ENCODE data around the gene KCNMA1. TPM values are rescaled to one million over a fixed set of nuclear protein-coding genes. Genes with fewer than 3 reads are reported as not detected.

KCNMA1 gene
- total RNA-seq, 2 donors from 2014 or later = 5.9 to 9.3 TPM

GRCh38 chr10:76829724-76830123, 807.9 kb downstream of the KCNMA1 start:
- TF ChIP-seq CTCF (IDR thresholded peaks at IDR 0.05) = no peak
- no peak for TF ChIP-seq POLR2A (IDR thresholded peaks at IDR 0.05)
- H3K4me3 ChIP-seq = no peak overlapping the region
- DNase-seq (no peak), ATAC-seq (no peak)
- no peaks in the 10 kb centered on the region for H3K27me3 ChIP-seq
- no peak overlapping the region for H3K27ac ChIP-seq
- intact Hi-C loops (cut with DNase I) = no loop called here
- no peaks in the 10 kb centered on the region for H3K36me3 ChIP-seq (replicated peaks in 1 of 2; ENCODE audit: insufficient read depth in 1 of 2, low read depth in 2 of 2)
- 64 to 87% methylated on average over 2 of the region's 2 CpGs for WGBS, 2 donors
- no peaks in the 10 kb centered on the region for H3K9me3 ChIP-seq
- no peaks in the 10 kb centered on the region for H3K4me1 ChIP-seq

Small RNAs within 50 kb of the gene (small RNA-seq; reads per million reads assigned to genes)
- gene ATP5MC1P8 (not detected), gene COX6CP15 (not detected), gene RF00322 (not detected), gene RNA5SP321 (not detected)
